Stimulated activated CD8-positive, alpha-beta memory T cell treated with anti-CD3 and anti-CD28 coated beads, Interleukin-7, amount 100 ng/mL, for 48 hours (primary cell): ENCODE results near the gene SUGP2.

Source experiments
- DNase-seq, 2 donors: peaks; one replicate each; pipeline ENCODE4 v3.0.0-alpha.2; 2020; ENCODE audit warnings: low read depth in 1 of 2; ENCODE audit errors: extremely low read depth in 1 of 2

Gene SUGP2

DNA sequence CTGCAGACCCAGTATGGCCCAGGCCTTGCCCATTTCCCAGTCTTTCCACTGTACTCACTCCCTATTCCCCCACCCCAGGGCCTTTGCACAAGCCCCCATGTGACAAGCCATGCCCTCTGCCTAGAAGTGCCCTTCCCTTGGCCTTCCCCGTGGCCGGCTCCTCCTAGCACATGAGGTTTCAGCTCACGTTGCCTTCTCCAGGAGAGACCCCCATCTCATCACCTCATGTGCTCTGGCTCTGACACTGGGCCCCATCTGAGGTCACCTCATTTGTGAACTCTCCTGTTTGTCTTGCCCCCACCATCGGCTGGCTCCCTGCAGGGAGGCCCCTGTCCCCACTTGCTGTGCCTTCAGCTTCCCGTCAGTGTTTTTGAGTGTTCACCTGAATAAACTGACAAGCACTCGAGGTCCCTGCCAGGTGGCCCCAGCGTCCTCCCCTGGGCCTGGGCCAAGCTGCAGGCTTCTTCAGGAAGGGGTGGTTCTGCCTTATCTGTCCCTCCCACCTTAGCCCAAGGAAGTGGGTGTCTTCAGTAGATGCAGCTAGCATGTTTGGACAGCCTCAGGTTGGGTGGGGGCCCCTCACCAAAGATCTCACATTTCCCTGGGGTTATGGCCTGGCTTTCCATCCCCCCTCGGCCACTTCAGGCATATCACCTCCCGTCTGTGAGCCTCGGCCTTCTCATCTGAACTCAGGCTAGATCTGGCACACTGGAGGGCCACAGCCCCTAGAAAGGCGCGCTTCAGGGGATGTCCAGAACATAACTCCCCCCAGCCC, 26.7 kb upstream of the SUGP2 start:
- no peak for DNase-seq

DNA sequence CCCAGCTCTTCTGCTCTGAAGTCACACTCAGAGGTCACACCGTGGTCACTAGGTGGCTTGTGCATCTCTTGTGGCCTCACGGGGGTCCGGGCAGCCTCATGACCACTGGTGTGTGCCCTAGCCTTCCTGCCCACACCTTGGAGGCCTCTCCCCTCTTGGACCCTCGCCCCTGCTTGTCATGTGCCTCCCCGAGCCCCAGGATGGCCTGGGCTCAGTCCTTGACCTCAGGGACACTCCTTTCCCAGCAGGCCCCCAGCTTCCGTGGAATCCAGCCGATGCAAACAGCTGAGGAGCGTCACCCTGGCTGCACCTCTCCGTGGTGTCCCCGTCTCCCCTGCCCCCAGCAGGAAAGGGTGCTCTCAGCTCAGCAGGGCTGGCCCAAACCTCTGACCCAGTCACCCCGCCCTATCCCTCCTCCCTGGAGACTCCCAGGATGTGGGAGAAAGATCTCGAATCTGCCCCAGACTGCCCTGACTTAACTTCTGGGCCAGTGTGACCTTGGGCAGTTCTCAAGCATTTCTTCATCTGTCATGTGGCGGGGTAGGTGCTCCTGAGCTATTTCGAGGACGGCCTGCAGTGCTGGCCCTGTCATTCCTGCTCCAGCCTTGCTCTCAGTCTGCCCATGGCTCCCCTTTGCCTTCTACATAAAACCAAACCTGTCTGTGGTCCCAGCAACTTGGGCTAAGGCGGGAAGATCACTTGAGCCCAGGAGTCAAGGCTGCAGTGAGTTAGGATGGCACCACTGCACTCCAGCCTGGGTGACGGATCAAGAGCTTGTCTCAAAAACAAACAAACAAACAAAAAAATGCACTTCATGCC, 25.9 kb upstream of the SUGP2 start:
- DNase-seq, result no peak

DNA sequence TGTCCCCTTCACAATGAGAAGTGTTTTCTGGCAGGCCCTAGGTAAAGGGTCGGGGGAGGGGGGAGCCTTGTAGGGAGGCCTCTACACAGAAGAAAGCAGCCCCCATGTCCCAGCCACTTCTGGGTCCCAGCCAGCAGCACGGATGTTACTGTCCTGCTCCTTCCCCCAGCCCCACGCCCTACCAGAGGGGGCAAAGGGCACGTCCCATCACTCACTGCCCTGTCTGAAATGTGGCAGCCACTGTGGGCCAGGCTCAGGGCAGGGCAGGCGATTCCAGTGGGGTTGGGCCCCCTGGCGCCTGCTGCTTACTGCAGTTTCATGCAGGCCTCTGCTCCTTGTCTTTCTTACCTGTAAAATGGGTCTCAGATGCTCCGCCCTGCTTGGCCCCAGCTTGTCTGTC, 24.4 kb upstream of the SUGP2 start:
- no peak for DNase-seq

DNA sequence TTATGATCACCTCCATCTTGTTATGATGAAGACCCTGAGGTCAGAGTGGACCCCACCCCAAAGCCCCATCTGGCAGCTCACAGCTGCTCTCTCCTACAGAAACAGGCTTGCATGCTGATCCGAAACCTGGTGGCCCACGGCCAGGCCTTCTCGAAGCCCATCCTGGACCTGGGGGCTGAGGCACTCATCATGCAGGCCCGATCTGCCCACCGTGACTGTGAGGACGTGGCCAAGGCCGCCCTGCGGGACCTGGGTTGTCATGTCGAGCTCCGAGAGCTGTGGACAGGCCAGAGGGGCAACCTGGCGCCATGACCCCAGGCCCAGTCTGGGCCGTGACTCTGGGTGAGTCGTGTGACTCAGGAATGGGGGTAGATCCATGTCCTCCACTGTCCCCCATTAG, 24.0 kb upstream of the SUGP2 start:
- no peak for DNase-seq

DNA sequence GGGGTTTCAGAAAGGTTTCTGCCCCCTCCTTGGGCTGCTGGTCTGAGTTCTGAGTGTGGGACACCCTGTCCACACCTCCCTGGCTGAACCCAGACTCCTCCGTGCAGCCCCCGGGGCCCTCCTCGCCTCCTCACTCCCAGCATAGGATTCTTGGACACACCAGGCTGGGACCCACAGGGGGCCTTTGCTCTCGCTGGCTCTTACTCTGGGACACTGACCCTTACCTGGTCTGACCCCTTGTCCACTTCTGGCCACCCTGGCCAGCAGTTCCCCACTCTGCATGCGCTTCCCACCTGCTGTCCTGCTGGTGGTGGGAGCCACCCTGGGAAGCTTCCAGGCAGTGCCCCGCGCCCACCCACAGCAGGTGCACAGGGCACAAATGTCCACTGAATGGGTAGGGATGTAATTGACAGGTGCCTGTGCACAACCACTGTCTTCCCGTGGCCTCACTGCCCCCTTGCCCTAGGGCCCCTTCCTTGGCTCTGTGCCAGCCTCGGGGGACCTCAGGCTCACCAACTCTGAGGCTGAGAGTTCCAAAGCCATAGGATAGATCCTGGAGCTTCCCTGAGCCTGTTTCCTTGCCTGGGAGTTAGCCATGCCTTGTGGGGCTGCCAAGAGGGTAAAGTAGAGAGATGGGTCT, 23.4 kb upstream of the SUGP2 start:
- DNase-seq, result no peak

DNA sequence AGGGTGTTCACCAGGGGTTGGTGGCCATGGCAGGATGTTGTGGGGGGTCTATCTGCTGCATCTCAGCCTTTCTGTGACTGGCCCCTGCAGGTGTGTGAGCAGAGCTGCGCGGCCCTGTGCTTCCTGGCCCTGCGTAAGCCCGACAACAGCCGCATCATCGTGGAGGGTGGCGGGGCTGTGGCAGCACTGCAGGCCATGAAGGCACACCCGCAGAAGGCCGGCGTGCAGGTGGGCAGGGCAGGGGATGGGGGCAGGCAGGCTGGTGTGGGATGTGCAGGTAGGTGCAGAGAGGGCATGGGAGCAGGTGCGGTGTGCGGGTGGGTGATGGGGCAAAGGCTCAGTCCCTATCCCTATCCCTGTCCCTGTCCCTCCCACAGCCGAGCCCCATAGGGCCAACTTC, 22.4 kb upstream of the SUGP2 start:
- no peak for DNase-seq

DNA sequence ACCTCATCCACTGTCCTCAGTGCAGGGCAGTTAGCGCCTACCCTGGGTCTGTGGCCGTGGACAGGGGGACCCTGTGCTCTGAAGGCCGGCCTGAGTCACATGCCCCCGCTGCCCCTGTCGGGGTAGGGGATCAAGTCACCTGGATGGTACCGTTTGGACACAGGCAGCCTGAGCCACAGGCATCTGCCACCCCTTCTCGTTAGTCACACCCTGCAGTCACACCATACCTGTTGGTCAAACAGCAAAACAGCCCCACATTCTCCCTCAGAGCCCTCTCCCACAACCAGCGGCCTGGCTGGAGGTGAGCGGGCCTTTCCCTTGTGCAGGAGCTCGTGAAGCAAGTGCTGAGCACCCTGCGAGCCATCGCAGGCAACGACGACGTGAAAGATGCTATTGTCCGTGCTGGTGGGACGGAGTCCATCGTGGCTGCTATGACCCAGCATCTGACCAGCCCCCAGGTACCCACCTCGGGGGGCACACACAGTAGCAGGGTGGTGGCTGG, 21.7 kb upstream of the SUGP2 start:
- DNase-seq, result no peak

DNA sequence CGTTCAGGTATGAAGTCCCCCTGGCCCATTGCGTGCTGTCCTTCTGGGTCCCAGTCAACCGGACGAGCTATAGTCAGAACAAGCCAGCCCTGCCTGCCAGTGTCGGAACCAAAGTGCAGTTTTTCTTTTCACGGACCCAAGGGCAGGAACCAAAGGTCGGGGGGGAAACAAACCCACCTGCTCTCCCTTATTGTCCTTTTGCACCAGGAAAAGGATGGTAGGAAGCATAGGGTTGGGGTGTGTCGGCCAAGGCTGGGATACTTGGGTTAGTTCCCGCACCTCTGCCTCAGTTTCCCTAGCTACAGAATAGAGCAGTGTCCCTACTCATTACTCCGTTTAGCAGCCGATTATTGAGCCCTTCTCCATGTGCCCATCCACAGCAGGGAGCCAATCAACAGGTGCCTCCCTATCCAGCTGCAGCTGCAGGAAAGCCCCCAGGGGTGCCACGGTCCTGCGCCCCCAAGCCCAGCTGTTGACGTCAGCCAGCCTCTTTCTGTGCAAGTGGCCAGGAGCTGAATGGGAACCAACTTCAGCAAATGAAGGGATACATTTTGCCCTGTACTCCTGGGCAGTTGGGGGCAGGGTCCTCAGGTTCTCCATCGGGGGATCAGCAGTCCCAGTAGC, 21.1 kb upstream of the SUGP2 start:
- DNase-seq, result no peak

DNA sequence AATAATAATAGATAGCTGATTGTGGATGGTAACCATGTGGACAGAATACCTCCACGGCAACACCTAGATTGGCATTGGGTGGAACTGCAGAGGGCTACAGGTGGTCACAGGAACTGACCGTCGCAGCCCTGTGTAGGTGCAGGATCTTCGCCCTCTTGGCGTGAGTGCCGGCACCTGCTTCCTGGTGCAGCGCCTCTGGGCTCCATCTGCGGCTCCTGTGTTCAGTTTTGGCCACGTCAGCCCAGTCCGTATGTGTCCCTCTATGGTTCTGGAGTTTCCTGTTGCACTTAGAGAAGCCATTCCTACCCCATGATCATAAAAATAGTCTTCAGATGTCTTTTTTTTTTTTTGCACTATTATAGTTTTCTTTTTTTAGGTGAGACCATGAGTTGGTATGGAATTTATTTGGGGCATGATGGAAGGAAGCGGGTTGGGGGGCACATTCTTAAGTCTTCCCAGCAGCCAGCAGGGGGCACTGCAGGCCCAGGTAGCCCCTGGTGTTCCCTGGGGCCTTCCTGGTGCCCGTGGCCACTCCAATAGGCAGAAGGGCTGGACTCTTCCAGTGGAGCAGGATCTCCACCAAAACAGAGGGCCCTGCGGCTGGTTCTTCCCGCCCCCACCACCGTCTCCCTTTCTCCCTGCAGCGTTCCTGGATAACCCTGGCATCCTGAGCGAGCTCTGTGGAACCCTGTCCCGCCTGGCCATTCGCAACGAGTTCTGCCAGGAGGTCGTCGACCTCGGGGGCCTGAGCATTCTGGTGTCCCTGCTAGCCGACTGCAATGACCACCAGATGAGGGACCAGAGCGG, 20.4 kb upstream of the SUGP2 start:
- peak in 1 of 2 donors; percentile 26 for DNase-seq

DNA sequence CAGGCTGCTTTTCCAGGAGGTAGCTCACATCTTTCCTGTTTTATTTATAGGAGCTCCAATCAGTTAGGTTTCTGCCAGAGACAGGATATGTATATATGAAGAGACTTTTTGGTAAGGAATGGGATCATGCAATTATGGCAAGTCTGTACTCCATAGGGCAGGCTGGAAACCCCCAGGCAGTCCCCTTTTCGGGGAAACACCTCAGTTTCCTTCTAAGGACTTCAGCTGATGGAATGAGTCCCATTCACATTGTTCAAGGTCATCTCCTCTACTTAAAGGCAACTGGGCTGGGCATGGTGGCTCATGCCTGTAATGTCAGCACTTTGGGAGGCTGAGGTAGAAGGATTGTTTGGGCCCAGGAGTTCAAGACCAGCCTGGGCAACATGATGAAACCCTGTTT, 19.6 kb upstream of the SUGP2 start:
- no peak for DNase-seq

DNA sequence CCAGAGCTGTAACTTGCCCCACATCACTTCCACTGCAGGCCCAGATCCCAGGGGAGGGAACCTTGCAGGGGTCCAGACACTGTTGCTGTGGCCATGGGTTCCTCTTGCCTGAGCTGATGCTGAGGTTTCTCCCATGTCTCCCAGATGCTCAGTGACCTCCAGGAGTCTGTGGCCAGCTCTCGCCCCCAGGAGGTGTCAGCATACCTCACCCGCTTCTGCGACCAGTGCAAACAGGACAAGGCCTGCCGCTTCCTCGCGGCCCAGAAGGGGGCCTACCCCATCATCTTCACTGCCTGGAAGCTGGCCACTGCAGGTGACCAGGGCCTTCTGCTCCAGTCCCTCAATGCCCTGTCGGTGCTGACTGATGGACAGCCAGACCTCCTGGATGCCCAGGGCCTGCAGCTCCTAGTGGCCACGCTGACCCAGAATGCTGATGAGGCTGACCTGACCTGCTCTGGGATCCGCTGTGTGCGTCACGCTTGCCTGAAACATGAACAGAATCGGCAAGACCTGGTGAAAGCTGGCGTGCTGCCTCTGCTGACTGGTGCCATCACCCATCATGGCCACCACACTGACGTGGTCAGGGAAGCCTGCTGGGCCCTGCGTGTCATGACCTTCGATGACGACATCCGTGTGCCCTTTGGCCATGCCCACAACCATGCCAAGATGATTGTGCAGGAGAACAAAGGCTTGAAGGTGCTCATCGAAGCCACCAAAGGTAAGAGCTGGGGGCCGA, 18.3 kb upstream of the SUGP2 start:
- no peak for DNase-seq

DNA sequence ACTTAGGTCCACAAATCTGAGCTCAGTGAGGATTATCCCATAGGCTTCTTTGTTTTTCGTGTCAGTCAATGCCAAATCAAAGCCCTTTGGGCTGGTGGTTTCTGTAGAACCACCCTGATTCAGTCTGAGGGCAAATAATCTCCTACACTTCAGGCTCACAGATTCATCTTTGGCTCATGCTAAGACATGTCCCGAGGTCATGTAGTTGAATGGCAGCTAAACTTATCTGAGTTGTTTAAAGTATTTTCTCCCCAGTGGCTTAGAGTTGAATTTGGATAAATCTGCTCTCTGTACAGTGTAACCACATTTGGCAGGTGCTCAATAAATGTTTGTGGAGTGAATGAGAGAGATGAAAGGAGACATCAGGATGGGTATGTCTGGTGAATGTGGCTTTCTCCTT, 17.4 kb upstream of the SUGP2 start:
- no peak for DNase-seq

DNA sequence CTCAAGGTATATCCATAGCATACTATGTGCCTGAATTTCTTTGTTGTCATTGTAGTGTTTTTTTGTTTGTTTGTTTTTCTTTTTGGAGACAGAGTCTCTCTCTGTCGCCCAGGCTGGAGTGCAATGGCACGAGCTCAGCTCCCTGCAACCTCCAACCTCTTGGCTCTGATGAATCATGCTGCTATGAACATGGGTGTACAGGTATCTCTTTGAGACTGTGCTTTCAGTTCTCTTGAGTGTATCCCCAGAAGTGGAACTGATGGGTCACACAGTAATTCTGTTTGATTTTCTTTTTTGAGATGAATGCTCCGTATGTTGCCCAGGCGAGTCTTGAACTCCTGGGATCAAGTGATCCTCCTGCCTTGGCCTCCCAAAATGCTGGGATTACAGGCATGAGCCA, 16.8 kb upstream of the SUGP2 start:
- DNase-seq, result no peak

DNA sequence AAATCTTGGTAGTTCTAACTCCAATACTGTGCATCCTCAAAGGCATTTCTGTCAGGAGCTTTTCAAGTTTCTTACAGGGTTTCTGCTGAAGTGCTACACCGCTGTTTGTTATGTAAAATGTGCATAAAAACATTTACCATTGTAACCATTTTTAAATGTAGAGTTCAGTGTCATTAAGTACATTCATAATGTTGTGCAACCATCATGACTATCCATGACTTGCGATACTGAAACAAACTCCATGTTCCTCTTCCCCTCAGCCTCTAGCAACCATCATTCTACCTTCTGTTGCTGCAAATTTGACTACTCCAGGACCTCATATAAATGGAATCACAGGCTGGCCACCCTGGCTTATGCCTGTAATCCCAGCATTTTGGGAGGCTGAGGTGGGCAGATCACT, 16.1 kb upstream of the SUGP2 start:
- no peak for DNase-seq

DNA sequence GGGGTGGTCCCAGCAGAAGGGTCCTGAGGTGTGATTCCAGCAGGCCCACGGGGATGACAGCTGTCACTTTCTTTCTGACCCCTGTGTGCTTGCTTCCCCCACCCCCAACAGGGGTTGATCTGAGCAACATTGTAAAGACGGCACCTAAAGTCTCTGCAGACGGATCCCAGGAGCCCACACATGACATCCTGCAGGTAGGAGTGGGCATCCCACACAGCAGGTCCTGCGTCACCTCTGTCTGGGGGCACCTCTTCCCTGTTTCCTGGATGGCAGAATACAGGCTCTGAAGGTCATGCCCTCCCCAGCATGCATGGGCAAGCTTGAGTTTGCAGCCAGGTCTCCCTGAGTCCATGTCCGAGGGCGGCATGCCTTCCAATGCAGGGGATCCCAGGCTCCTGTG, 10.6 kb upstream of the SUGP2 start:
- DNase-seq, result no peak

DNA sequence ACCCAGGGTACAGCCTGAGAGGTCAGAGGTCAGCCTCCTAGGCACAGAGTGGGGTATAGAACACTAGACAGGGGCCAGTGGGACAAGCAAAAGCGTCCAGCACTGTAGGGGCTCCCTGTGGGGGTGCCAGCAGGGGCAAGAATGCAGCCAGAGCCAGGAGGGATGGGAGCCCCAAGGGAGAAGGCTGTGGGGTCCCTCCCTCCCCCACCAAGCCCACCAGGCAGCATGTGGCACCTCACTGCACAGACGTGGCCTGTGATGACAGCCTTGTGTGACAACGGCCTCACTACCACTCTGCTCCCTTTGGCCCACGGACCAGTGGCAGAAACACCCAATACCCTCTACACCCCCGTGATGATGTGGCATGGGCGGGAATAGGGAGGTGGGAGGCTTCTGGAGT, 10.2 kb upstream of the SUGP2 start:
- no peak for DNase-seq

DNA sequence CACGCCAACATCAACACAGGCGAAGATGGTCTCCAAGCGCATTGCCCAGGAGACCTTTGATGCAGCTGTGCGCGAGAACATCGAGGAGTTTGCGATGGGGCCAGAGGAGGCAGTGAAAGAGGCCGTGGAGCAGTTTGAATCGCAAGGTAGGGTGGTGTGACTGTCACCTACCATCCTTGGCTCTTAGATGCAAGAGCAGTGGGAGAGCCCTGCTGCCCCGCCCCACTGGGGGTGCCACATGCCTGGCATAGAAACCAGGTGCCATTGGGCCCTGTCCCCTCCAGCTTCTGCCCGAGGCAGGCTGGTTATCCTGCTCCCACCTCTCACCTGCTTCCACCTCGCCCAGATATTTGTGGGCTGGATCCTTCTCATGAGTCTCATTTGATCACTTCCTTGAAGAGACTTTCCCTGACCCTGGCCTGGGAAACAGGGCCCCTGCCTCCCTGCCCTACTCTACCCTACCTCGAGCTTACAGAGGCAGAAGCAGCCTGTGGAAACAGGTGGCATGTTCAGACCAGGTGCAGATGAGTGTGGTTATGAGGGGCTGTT, 9.5 kb upstream of the SUGP2 start:
- DNase-seq, result no peak

DNA sequence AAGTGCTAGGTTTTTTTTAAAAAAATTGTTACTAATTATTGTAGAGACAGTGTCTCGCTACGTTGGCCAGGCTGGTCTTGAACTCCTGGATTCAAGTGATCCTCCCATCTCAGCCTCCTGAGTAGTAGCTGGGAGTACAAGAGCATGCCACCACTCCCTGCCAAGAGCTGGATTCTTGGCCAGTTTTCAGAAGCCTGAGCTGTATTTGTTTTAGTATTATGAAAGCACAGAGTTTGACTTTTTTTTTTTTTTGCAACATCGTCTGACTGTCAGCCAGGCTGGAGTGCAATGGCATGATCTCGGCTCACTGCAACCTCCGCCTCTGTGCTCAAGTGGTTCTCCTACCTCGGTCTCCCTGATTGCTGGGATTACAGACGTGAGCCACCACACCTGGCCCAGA, 7.1 kb upstream of the SUGP2 start:
- no peak for DNase-seq

DNA sequence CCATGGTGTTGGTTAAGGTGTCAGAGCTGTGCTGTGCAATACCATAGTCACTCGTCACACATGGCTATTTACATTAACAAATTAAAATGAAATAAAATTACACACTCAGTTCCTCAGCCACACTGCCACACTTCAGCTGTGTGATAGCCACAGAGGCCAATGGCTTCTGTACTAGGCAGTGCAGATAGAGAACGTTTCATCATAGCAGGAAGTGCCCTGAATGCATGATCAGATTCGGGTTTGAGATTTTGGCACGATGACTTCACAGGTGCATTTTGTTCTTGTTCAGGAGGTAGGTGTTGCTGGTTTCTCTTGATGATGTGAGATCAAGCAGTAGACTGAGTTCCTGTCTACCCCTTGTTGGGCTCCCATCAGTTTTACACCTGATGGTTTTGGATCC, 6.6 kb upstream of the SUGP2 start:
- no peak for DNase-seq
